Inferior parietal cortex (tissue), 1 donor: ENCODE measurements around the gene CRISPLD2.
"Not testable (repeated sequence)": the region's sequence is repeated elsewhere in the genome, so short reads cannot be mapped to it uniquely, and the experiment has no call there.

Source experiments
- DNase-seq: peaks from one replicate; pipeline ENCODE4 v3.0.0-alpha.2; 2016; ENCODE audit errors: extremely low spot score

CRISPLD2 gene

GRCh38 chr16:84821728-84822689 lies 2.2 kb downstream of the CRISPLD2 start:
- no peak for DNase-seq

GRCh38 chr16:84822990-84823389 lies 3.2 kb downstream of the CRISPLD2 start:
- no peak for DNase-seq

GRCh38 chr16:84823484-84823883 lies 3.7 kb downstream of the CRISPLD2 start:
- no peak for DNase-seq

GRCh38 chr16:84823926-84824325 lies 4.1 kb downstream of the CRISPLD2 start:
- DNase-seq, result no peak

GRCh38 chr16:84825896-84826557 lies 6.2 kb downstream of the CRISPLD2 start:
- DNase-seq, result no peak

GRCh38 chr16:84826558-84826941 lies 6.8 kb downstream of the CRISPLD2 start:
- no peak for DNase-seq

- no peak for DNase-seq
Observed at GRCh38 chr16:84827131-84827574, 7.4 kb downstream of the CRISPLD2 start.

- no peak for DNase-seq
Observed at GRCh38 chr16:84827897-84828296, 8.1 kb downstream of the CRISPLD2 start.

- DNase-seq, result no peak
Observed at GRCh38 chr16:84828322-84828721, 8.5 kb downstream of the CRISPLD2 start.

GRCh38 chr16:84829168-84829965 lies 9.6 kb downstream of the CRISPLD2 start:
- DNase-seq, result no peak

GRCh38 chr16:84830765-84831384 lies 11.1 kb downstream of the CRISPLD2 start:
- DNase-seq, result no peak

GRCh38 chr16:84831728-84832127 lies 11.9 kb downstream of the CRISPLD2 start:
- not testable (repeated sequence) for DNase-seq

- DNase-seq, result no peak
Observed at GRCh38 chr16:84832488-84833143, 12.8 kb downstream of the CRISPLD2 start.

- DNase-seq, result no peak
Observed at GRCh38 chr16:84833144-84833500, 13.3 kb downstream of the CRISPLD2 start.

GRCh38 chr16:84833542-84834402 lies 14.0 kb downstream of the CRISPLD2 start:
- no peak for DNase-seq

- DNase-seq, result no peak
Observed at GRCh38 chr16:84834403-84834772, 14.6 kb downstream of the CRISPLD2 start.

- no peak for DNase-seq
Observed at GRCh38 chr16:84836234-84836647, 16.5 kb downstream of the CRISPLD2 start.

- DNase-seq, result no peak
Observed at GRCh38 chr16:84836967-84837366, 17.2 kb downstream of the CRISPLD2 start.

- no peak for DNase-seq
Observed at GRCh38 chr16:84838383-84838948, 18.7 kb downstream of the CRISPLD2 start.

- DNase-seq, result no peak
Observed at GRCh38 chr16:84839054-84839453, 19.3 kb downstream of the CRISPLD2 start.
